NCI-H510A treated with DMSO at 0.1 percent for 48 hours (cell line): ENCODE data around the gene LRP1B.

Source experiments
- DNase-seq: peaks from one replicate; lab custom pipeline; 2025; lab: John Stamatoyannopoulos, UW

The LRP1B gene

GRCh38 chr2:140539242-140539875, 1591.5 kb downstream of the LRP1B start:
- no peak for DNase-seq

- DNase-seq, result no peak
These were observed 1601.1 kb downstream of the LRP1B start for GRCh38 chr2:140529706-140530105.

DNA sequence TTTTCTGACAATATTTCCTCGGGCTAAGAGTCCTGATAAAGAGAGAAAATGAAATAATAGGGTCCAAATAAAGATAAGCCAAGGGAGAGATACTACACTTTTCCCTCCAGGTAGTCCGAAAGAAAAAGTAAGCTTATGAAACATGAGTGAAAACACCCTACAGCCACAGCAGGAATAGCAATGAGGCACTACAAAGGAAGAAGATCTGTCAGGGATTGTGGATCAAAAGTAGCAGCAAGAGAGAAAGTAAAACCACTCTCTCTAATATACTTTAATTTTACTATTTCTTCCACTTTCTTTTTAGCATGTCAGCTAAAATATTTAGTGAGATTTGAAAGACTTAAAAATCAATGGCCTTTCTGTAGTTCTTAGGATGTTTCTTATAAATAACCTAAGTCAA, 1601.8 kb downstream of the LRP1B start:
- no peak for DNase-seq

- no peak for DNase-seq
These were observed 1604.2 kb downstream of the LRP1B start for GRCh38 chr2:140526575-140526974.

DNA sequence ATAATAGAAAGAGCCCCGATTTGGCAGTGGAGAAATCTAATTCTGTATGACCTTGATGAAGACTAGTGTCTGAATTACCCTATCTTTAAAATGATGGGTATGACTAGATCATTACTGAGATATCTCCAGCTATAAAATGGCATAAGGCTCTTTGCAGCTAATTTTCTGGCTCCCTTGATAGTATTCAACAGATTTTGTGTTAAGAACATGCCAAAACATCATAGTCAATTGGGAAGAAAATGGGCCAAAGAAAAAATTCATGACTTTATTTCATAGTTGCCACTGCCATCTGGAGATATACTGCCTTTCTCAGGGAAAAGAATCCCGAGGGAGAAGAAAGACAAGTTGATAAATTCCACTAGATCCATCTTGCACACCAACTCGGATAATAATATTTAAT, 1618.7 kb downstream of the LRP1B start:
- DNase-seq, result no peak

GRCh38 chr2:140509765-140510164, 1621.1 kb downstream of the LRP1B start:
- no peak for DNase-seq

DNA sequence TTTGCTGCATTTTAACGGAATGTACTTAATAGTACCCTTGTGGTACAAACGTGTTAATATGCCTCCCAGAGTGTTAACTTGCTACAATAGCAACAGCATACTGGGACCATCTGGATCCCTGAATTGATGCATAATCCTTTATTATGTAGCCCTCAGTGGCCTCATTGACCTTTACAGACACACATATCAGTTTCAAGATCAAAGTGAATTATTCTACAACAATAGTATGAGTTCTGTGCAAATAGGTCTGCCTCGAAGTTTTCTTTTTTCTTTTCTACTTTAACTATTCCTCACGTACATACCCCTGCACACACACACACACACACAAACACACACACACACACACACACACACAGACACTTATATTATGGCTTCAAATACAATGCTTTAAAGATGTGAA, 1622.1 kb downstream of the LRP1B start:
- DNase-seq, result peak; percentile 3

- DNase-seq, result no peak
These were observed 1624.2 kb downstream of the LRP1B start for GRCh38 chr2:140506606-140507005.

GRCh38 chr2:140504601-140505000, 1626.2 kb downstream of the LRP1B start:
- no peak for DNase-seq

DNA sequence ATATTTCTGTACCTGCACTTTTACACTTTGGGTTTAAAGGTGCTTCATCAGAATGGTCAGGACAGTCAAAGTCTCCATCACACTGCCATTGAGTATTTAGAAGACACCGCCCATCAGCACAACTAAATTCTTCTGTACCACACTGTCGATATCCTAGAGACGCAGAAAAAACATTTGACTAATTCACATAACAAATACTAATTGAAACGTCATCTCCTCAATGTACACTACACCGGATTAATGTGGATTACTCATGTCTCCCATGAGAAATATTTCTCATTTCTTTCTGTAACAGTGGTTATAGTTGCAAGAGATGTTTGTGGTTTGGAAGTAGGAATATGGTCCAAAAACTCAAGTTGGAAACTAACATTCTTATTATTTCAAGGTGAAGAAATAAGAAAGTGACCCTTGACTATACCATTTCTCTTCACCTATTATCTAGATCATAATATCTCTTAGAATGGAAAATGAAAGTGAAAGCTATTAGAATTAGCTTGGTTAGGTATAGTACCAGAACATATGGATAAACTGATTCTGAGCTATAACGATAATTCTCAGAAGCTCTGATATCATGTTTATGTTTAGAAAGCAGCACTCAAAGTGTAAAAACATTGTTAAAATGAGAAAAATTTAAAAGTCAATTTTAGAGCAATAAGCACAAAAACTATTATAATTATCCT, 1627.7 kb downstream of the LRP1B start:
- DNase-seq, result peak; percentile 4

DNA sequence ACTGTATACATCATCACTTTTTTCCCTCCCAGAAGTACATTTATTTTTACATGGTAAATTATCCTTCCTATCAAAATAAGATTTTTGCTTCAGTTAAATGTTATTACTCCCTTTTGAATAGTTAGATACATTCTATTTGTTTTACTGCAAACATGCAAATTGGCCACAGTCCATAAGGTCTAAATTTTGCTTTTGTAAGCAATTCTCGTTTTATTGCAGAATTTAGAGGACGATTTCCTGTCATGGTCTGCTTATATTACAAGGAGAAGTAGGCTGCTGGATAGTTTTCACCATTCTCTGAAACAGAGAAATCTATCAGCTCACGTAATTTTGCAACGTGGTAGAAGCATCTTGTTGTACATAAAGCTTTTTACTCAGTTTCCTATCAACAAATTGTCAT, 1632.5 kb downstream of the LRP1B start:
- peak; percentile 7 for DNase-seq

GRCh38 chr2:140496714-140497113, 1634.1 kb downstream of the LRP1B start:
- no peak for DNase-seq

GRCh38 chr2:140491876-140492275, 1638.9 kb downstream of the LRP1B start:
- no peak for DNase-seq

DNA sequence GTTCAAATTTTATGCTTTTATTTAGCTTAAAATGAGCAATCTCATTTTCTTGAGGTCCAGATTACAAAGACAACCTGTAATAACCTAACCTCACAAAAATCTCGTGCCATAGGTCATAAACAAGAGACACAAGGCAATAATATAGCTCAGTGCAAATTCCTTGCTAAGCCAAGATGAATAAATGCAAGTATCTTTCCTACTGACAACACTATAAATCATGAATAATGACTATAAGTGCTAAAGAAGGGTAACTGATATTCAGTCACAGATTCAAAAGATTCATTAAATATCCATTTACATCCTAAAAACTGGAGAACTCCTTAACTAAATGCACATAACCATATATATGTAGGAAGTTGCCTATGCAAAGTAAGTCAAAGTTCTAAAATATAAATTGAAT, 1641.6 kb downstream of the LRP1B start:
- DNase-seq, result no peak

- no peak for DNase-seq
These were observed 1649.7 kb downstream of the LRP1B start for GRCh38 chr2:140481136-140481535.

DNA sequence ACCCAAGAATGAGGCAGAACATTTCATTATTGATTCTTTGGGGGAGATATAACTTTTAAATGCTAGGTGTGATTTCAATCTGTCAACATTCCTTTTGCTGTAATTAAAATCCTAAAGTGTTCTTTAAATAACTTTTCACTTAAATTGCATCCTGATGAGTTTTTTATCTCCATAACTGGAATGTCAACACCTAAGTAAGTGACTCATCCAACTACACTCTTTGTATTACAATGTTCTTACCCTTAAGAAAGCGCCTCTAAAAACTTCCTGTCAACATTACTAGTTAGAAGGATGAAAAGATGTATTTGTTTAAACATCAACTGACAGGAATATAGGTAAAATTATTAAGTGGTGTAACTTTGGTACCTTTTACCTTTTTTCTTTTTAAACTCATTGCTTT, 1657.0 kb downstream of the LRP1B start:
- DNase-seq, result no peak

GRCh38 chr2:140472676-140473075, 1658.1 kb downstream of the LRP1B start:
- DNase-seq, result no peak

GRCh38 chr2:140465301-140465700, 1665.5 kb downstream of the LRP1B start:
- DNase-seq, result no peak

GRCh38 chr2:140462990-140463389, 1667.8 kb downstream of the LRP1B start:
- DNase-seq, result no peak

- DNase-seq, result peak; percentile 55
These were observed 1673.3 kb downstream of the LRP1B start for GRCh38 chr2:140457483-140457882.

- DNase-seq, result no peak
These were observed 1675.5 kb downstream of the LRP1B start for GRCh38 chr2:140455315-140455714.

DNA sequence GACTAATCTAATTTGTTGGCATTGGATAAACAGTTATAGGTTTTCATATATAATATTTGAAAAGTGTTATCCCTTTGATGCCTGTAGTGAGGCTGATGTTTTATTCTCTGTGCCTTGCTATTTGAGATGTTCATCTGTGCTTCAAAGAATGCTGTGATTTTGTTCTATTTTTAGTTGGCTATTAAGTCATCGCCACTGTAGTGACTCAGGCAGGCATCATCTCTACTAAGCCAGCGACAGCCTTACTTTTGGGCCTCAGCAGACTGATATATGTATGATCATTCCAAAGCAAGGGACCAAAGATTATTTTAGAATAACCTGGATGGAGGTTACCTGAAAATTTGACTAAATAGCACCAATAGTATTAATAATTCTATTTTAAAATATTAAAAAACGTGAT, 1676.1 kb downstream of the LRP1B start:
- no peak for DNase-seq

GRCh38 chr2:140451324-140451723, 1679.5 kb downstream of the LRP1B start:
- DNase-seq, result no peak

GRCh38 chr2:140442319-140442718, 1688.5 kb downstream of the LRP1B start:
- DNase-seq, result no peak
